K562 (cell line): ENCODE results near the gene PCED1B. TPM values are rescaled to one million over a fixed set of nuclear protein-coding genes. Genes with fewer than 3 reads are reported as not detected.

ENCODE experiments used
- ATAC-seq: fragments of 200-7000 bp; cut with Tn5 transposase; 3 replicates; pipeline ENCODE4 v1.9.1; 2020; ENCODE audit warnings: moderate library complexity
- BruUV-seq: library from RNA; stranded (reverse); fragments of 400-500 nt; replicated peaks from 2 replicates; lab custom pipeline; 2021; lab: Mats Ljungman, UMichigan
- CTCF ChIA-PET: fragments of 300-600 bp; formaldehyde crosslinking; extraction: SDS; loops from one replicate; lab custom pipeline; 2021; ENCODE audit warnings: low intra/inter-chr PET ratio; lab: Yijun Ruan, JAX
- POLR2A ChIA-PET: fragments of 300-600, 350-650 bp; sonication (Branson Sonifier 250); formaldehyde crosslinking; extraction: SDS; loops from one replicate; lab custom pipeline; 2021; ENCODE audit warnings: antibody characterized with exemption, inconsistent platforms; lab: Yijun Ruan, JAX
- DNase-seq, 4 experiments: peaks; one replicate each; pipeline versions ENCODE4 v3.0.0 to v3.0.0-alpha.2; 2011 to 2018; ENCODE audit warnings: low spot score in 3 of 4, mixed read lengths in 3 of 4; ENCODE audit errors: extremely low read depth in 1 of 4
- FAIRE-seq: peaks from 2 replicates; lab custom pipeline; 2011; peaks lifted over from hg19 to GRCh38; lab: Jason Lieb, UNC
- H2AFZ ChIP-seq: 2 replicates; pipeline ENCODE4 v1.6.0; 2011; ENCODE audit warnings: low read depth, low read length, control low read depth, inconsistent platforms
- H3K27ac ChIP-seq: fragments of 200-600 bp; 3 replicates; pipeline ENCODE4 v1.8.0; 2011; ENCODE audit warnings: low read depth, mild to moderate bottlenecking, control low read depth, inconsistent platforms, low read length, moderate library complexity, mixed read lengths; ENCODE audit errors: extremely low read depth
- H3K27me3 ChIP-seq, 2 experiments: fragments of 300-600 bp in 1 of 2; 2 replicates in 1 of 2; 3 replicates in 1 of 2; pipeline versions ENCODE4 v1.6.0 to v1.8.0; 2011; ENCODE audit warnings: inconsistent platforms in 2 of 2, low read length in 2 of 2, mild to moderate bottlenecking in 1 of 2, mixed read lengths in 1 of 2, moderate library complexity in 1 of 2; ENCODE audit not compliant: control insufficient read depth in 2 of 2, insufficient read depth in 2 of 2
- H3K36me3 ChIP-seq: fragments of 300-600 bp; 3 replicates; pipeline ENCODE4 v1.8.0; 2011; ENCODE audit warnings: mild to moderate bottlenecking, low read length, inconsistent platforms; ENCODE audit not compliant: control insufficient read depth, insufficient read depth
- H3K4me1 ChIP-seq, 2 experiments: fragments of 200-600 bp in 1 of 2; replicated peaks in 1 of 2; 2 replicates in 1 of 2; 3 replicates in 1 of 2; pipeline versions ENCODE4 v1.5.1 to v1.8.0; 2011; ENCODE audit warnings: inconsistent platforms in 2 of 2, low read length in 2 of 2, mild to moderate bottlenecking in 1 of 2, mixed read lengths in 1 of 2, moderate library complexity in 1 of 2; ENCODE audit not compliant: control insufficient read depth in 2 of 2, insufficient read depth in 2 of 2
- H3K4me2 ChIP-seq: 2 replicates; pipeline ENCODE4 v1.6.1; 2011; ENCODE audit warnings: low read length, control low read depth, inconsistent platforms, mixed read lengths; ENCODE audit not compliant: insufficient read depth
- H3K4me3 ChIP-seq: fragments of 200-600 bp; sonication (generic), shearing (Covaris generic); 2 replicates; pipeline ENCODE4 v1.5.1; 2016; ENCODE audit warnings: control low read depth, inconsistent platforms
- H3K79me2 ChIP-seq: fragments of 200-600 bp; 3 replicates; pipeline ENCODE4 v1.8.0; 2011; ENCODE audit warnings: low read length, inconsistent platforms; ENCODE audit not compliant: control insufficient read depth, insufficient read depth
- H3K9ac ChIP-seq, 2 experiments: 2 replicates each; pipeline versions ENCODE4 v1.6.0 to v1.6.1; 2011; ENCODE audit warnings: low read depth in 2 of 2, low read length in 2 of 2, control low read depth in 1 of 2, inconsistent platforms in 1 of 2, mild to moderate bottlenecking in 1 of 2, mixed read lengths in 1 of 2; ENCODE audit not compliant: insufficient read depth in 1 of 2
- H3K9me1 ChIP-seq: one replicate; pipeline ENCODE4 v1.6.0; 2011; ENCODE audit warnings: inconsistent platforms, mild to moderate bottlenecking, low read length, moderate library complexity; ENCODE audit not compliant: control insufficient read depth, insufficient read depth
- H3K9me3 ChIP-seq: replicated peaks from 2 replicates; pipeline ENCODE4 v1.5.1; 2011; ENCODE audit warnings: low read depth, low read length, inconsistent platforms; ENCODE audit not compliant: control insufficient read depth, insufficient read depth
- H4K20me1 ChIP-seq: replicated peaks from 2 replicates; pipeline ENCODE4 v1.6.1; 2011; ENCODE audit warnings: low read length, inconsistent platforms, mixed read lengths; ENCODE audit not compliant: control insufficient read depth, insufficient read depth
- C11orf30 ChIP-seq: fragments of 450-650 bp; IDR thresholded peaks from 2 replicates; pipeline ENCODE4 v1.6.1; 2016; ENCODE audit warnings: low read depth, mild to moderate bottlenecking
- HMGN3 ChIP-seq: IDR thresholded peaks from 2 replicates; pipeline ENCODE4 v1.6.1; 2011; ENCODE audit warnings: borderline replicate concordance, low read depth, mild to moderate bottlenecking, mixed read lengths, low read length; ENCODE audit not compliant: insufficient read length; ENCODE audit errors: extremely low read depth
- JUN ChIP-seq, 2 experiments: sonication (generic) in 1 of 2; formaldehyde crosslinking in 1 of 2; IDR thresholded peaks; 2 replicates each; pipeline versions ENCODE4 v1.6.1 to v1.8.0; 2012 to 2022; ENCODE audit warnings: borderline replicate concordance in 2 of 2, mild to moderate bottlenecking in 2 of 2, improper control_type of control experiment in 1 of 2, low read depth in 1 of 2, low read length in 1 of 2, missing genetic modification reagents in 1 of 2
- KLF13 ChIP-seq: fragments of 450-650 bp; IDR thresholded peaks from 2 replicates; pipeline ENCODE4 v1.6.1; 2016; ENCODE audit warnings: missing genetic modification characterization, low read depth, mild to moderate bottlenecking, missing compliant biosample characterization, moderate library complexity, borderline replicate concordance
- KLF16 ChIP-seq: IDR thresholded peaks from 2 replicates; pipeline ENCODE4 v1.6.1; 2016; ENCODE audit warnings: antibody characterized with exemption
- NEUROD1 ChIP-seq: fragments of 150-350 bp; IDR thresholded peaks from 2 replicates; pipeline ENCODE4 v1.6.1; 2014; ENCODE audit warnings: borderline replicate concordance, low read length, low read depth; ENCODE audit not compliant: partially characterized antibody
- PHB2 ChIP-seq: fragments of 450-650 bp; IDR thresholded peaks from 2 replicates; pipeline ENCODE4 v1.6.1; 2017; ENCODE audit warnings: low read depth
- POLR2AphosphoS2 ChIP-seq: IDR thresholded peaks from 2 replicates; pipeline ENCODE4 v1.6.1; 2012; ENCODE audit warnings: low read length, improper control_type of control experiment
- RBM15 ChIP-seq: fragments of 200-400 bp; formaldehyde crosslinking; IDR thresholded peaks from 2 replicates; pipeline ENCODE4 v1.6.1; 2018; ENCODE audit warnings: mild to moderate bottlenecking, low read length, moderate library complexity; ENCODE audit not compliant: insufficient read depth
- SMAD1 ChIP-seq: fragments of 150-350 bp; IDR thresholded peaks from 2 replicates; pipeline ENCODE4 v1.6.1; 2014; ENCODE audit warnings: low read length, low read depth; ENCODE audit not compliant: partially characterized antibody
- SNIP1 ChIP-seq: fragments of 450-650 bp; IDR thresholded peaks from 2 replicates; pipeline ENCODE4 v1.7.1; 2017; ENCODE audit warnings: low read depth, mild to moderate bottlenecking
- U2AF1 ChIP-seq: fragments of 200-400 bp; formaldehyde crosslinking; optimal IDR thresholded peaks from 2 replicates; pipeline ENCODE3; 2017; ENCODE audit warnings: mild to moderate bottlenecking, low read depth, low read length, moderate library complexity
- ZNF282 ChIP-seq: sonication (generic); formaldehyde crosslinking; IDR thresholded peaks from 2 replicates; pipeline ENCODE4 v1.8.1; 2023; ENCODE audit warnings: missing genetic modification reagents
- WGBS: fragments of 100-300 bp; shearing (Covaris generic); methylation state at CpG from one replicate; pipeline ENCODE4 v1.1.6; 2016; ENCODE audit warnings: low coverage, mixed read lengths; ENCODE audit not compliant: insufficient coverage; ENCODE audit errors: missing lambda C conversion rate; 5-methylcytosine and 5-hydroxymethylcytosine counted together
- in situ Hi-C: fragments of 300-500 bp; cut with MboI; formaldehyde crosslinking; loops from 4 replicates; pipeline ENCODE4 v1.15.0; 2018; ENCODE audit warnings: inconsistent platforms, mixed read lengths
- intact Hi-C: fragments of 100-400 bp; cut with micrococcal nuclease; formaldehyde crosslinking; loops from 2 replicates; pipeline ENCODE4 v1.14.2; 2022
- polyA plus RNA-seq, 8 experiments: library from polyadenylated mRNA; depleted of rRNA in 4 of 8; stranded (reverse) in 5 of 8; unstranded in 3 of 8; fragments of >200 nt; fragmentation: Nextera tagmentation in 2 of 8; fragmentation: Illumina TruSeq in 1 of 8; extraction: Ambion mirVana in 2 of 8; extraction: Trizol in 1 of 8; gene quantifications; 2 replicates each; pipeline versions ENCODE4 v1.2.1 to v1.2.3, GENCODE V29; 2011 to 2014; ENCODE audit warnings: inconsistent platforms in 1 of 8, missing spikeins in 1 of 8
- total RNA-seq, 7 experiments: library from RNA; depleted of rRNA in 6 of 7; stranded (reverse); fragments of >200 nt in 6 of 7; fragmentation: Illumina TruSeq in 2 of 7; extraction: Trizol in 2 of 7; gene quantifications; 2 replicates each; pipeline versions ENCODE4 v1.2.1 to v1.2.3, GENCODE V29; 2011 to 2021; ENCODE audit warnings: low replicate concordance in 1 of 7
- TF ChIP-seq, protein P1 (sequence below), 2 experiments: fragments of 450-650 bp; IDR thresholded peaks; 2 replicates each; pipeline ENCODE4 v1.6.1; 2016

Gene PCED1B
- total and polyA plus RNA-seq, 9 of the 15 experiments (the other 6 are each of a cell fraction or from before 2014, with no cell fraction given), result 1.2 to 9.3 (median 2.5) TPM

DNA sequence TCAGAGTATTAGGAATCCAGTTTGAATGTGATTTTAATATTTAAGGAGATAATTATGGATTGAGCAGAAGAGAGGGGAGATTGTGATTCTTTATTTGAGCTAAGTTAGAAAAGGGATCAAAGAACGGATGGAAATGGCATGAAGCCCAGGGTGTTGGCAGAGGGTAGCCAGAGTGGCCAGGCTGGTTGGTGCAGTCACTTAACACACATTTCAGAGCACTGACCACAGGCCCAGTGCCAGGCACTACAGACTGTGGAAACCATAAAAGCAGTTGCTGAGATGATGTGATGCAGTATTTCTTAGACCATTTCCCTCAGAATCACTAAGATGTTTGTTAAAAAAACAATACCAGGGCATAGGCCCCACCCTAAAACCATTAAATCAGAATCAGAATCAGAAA is 168.0 kb downstream of the PCED1B start:
- no peak for FAIRE-seq
- no peaks in the 10 kb centered on the region for H3K27me3 ChIP-seq
- H3K27ac ChIP-seq, result no peak overlapping the region
- no peak for DNase-seq
- no peak overlapping the region for H2AFZ ChIP-seq
- CTCF ChIA-PET, result no interaction called here
- no peak for ATAC-seq
- H3K9me1 ChIP-seq, result no peaks in the 10 kb centered on the region
- no peak overlapping the region for H3K4me3 ChIP-seq
- H3K9ac ChIP-seq, result no peak overlapping the region; a peak in 1 of 4 replicates
- in situ Hi-C loops (no loop called here), intact Hi-C loops (loop anchor here (10.0 kb wide), 1 partner anchor 57 kb away; no protein-coding TSS in a partner anchor)
- BruUV-seq, result no TSS peak
- no peaks in the 10 kb centered on the region for H4K20me1 ChIP-seq
- 88% methylated on average over 1 of the region's 1 CpG for WGBS
- H3K36me3 ChIP-seq, result no peaks in the 10 kb centered on the region
- peaks cover 8% of the 10 kb centered on the region; the same call in 1 of the 3 replicates for H3K79me2 ChIP-seq
- peaks cover 4% of the 10 kb centered on the region; the same call in 1 of the 2 replicates for H3K9me3 ChIP-seq
- H3K4me1 ChIP-seq, result peaks cover 16 to 32% of the 10 kb centered on the region in 2 experiments; a peak in 4 of 5 replicates
- no peak for TF ChIP-seq PHB2
- TF ChIP-seq, protein P1, sequence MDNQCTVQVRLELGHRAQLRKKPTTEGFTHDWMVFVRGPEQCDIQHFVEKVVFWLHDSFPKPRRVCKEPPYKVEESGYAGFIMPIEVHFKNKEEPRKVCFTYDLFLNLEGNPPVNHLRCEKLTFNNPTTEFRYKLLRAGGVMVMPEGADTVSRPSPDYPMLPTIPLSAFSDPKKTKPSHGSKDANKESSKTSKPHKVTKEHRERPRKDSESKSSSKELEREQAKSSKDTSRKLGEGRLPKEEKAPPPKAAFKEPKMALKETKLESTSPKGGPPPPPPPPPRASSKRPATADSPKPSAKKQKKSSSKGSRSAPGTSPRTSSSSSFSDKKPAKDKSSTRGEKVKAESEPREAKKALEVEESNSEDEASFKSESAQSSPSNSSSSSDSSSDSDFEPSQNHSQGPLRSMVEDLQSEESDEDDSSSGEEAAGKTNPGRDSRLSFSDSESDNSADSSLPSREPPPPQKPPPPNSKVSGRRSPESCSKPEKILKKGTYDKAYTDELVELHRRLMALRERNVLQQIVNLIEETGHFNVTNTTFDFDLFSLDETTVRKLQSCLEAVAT (IDR thresholded peaks at IDR 0.05), result no peak
- TF ChIP-seq NEUROD1, result no peak
- TF ChIP-seq HMGN3, result no peak
- no peak for TF ChIP-seq POLR2AphosphoS2
- TF ChIP-seq SMAD1, result no peak
- TF ChIP-seq JUN (IDR thresholded peaks at IDR 0.05; ENCODE audit: borderline replicate concordance, low read depth, low read length), result no peak
- no peak for TF ChIP-seq JUN (CRISPR knock-in tag; IDR thresholded peaks at IDR 0.05; ENCODE audit: borderline replicate concordance)
- TF ChIP-seq SNIP1, result no peak
- TF ChIP-seq KLF16, result no peak
- no peak for TF ChIP-seq ZNF282
- no peak for TF ChIP-seq U2AF1
- TF ChIP-seq C11orf30, result no peak
- no peak for TF ChIP-seq KLF13 (tag)
- TF ChIP-seq RBM15, result no peak
- POLR2A ChIA-PET, result interaction anchor here (0.6 kb wide), 1 partner anchor 25 kb away, joined by 3 read pairs; no protein-coding TSS in a partner anchor
- no peak overlapping the region for H3K4me2 ChIP-seq
